Stimulated activated CD4-positive, alpha-beta T cell treated with anti-CD3 and anti-CD28 coated beads, Interleukin-15, amount 100 ng/mL, for 24 hours (primary cell): Measurements from ENCODE around the gene TRAPPC11.

Experiments
- DNase-seq: peaks from one replicate; pipeline ENCODE4 v3.0.0-alpha.2; 2020

TRAPPC11 gene

GRCh38 chr4:183638436-183638835 is 20.7 kb upstream of the TRAPPC11 start:
- no peak for DNase-seq

GRCh38 chr4:183639291-183639690 is 19.8 kb upstream of the TRAPPC11 start:
- DNase-seq: no peak

GRCh38 chr4:183645326-183645725 is 13.8 kb upstream of the TRAPPC11 start:
- no peak for DNase-seq

GRCh38 chr4:183657564-183657963 is 1.5 kb upstream of the TRAPPC11 start:
- no peak for DNase-seq

GRCh38 chr4:183658362-183659028 is 598 bp upstream of the TRAPPC11 start:
- DNase-seq: peak; percentile 38

GRCh38 chr4:183659872-183660242 is 764 bp downstream of the TRAPPC11 start:
- DNase-seq: no peak

- no peak for DNase-seq
These were observed 7.0 kb downstream of the TRAPPC11 start for GRCh38 chr4:183666088-183666487.

- no peak for DNase-seq
These were observed 11.2 kb downstream of the TRAPPC11 start for GRCh38 chr4:183670251-183670650.

GRCh38 chr4:183670960-183671555 is 12.0 kb downstream of the TRAPPC11 start:
- DNase-seq: no peak

GRCh38 chr4:183674153-183674552 is 15.1 kb downstream of the TRAPPC11 start:
- DNase-seq: no peak

GRCh38 chr4:183675625-183676024 is 16.5 kb downstream of the TRAPPC11 start:
- DNase-seq: no peak

GRCh38 chr4:183681119-183681518 is 22.0 kb downstream of the TRAPPC11 start:
- no peak for DNase-seq

- DNase-seq: no peak
These were observed 27.4 kb downstream of the TRAPPC11 start for GRCh38 chr4:183686461-183686860.

- no peak for DNase-seq
These were observed 29.1 kb downstream of the TRAPPC11 start for GRCh38 chr4:183688216-183688615.

GRCh38 chr4:183691006-183691405 is 31.9 kb downstream of the TRAPPC11 start:
- no peak for DNase-seq

- DNase-seq: no peak
These were observed 32.8 kb downstream of the TRAPPC11 start for GRCh38 chr4:183691897-183692296.

- no peak for DNase-seq
These were observed 39.8 kb downstream of the TRAPPC11 start for GRCh38 chr4:183698909-183699308.

GRCh38 chr4:183700407-183700806 is 41.3 kb downstream of the TRAPPC11 start:
- DNase-seq: no peak

- DNase-seq: no peak
These were observed 43.4 kb downstream of the TRAPPC11 start for GRCh38 chr4:183702492-183702891.

- no peak for DNase-seq
These were observed 55.5 kb downstream of the TRAPPC11 start for GRCh38 chr4:183714626-183715025.

GRCh38 chr4:183716302-183716701 is 57.2 kb downstream of the TRAPPC11 start:
- no peak for DNase-seq

- DNase-seq: no peak
These were observed 59.8 kb downstream of the TRAPPC11 start for GRCh38 chr4:183718876-183719275.

- DNase-seq: peak; percentile 57
These were observed 62.4 kb downstream of the TRAPPC11 start for GRCh38 chr4:183721207-183722081.
